Heart right ventricle (tissue), 16 donors: ENCODE data around the gene SLC26A9. TPM values are rescaled to one million over a fixed set of nuclear protein-coding genes. Genes with fewer than 3 reads are reported as not detected.

Experiments used
- ATAC-seq, 8 donors: fragments of 200-7000 bp; cut with Tn5 transposase; one replicate each; pipeline ENCODE4 v1.9.1; 2020; ENCODE audit warnings: mild to moderate bottlenecking in 8 of 8, moderate library complexity in 8 of 8, moderate number of reproducible peaks in 1 of 8
- DNase-seq, 2 donors: peaks; one replicate each; pipeline ENCODE4 v3.0.0-alpha.2; 2020
- H3K27ac ChIP-seq, 10 donors: fragments of 200-600 bp; sonication (generic) in 2 of 10; one replicate each; pipeline versions ENCODE4 v1.5.0 to v1.8.0; 2020 to 2022; ENCODE audit warnings: mild to moderate bottlenecking in 3 of 10
- H3K27me3 ChIP-seq, 7 donors: fragments of 200-600 bp; one replicate each; pipeline ENCODE4 v1.8.0; 2021 to 2022; ENCODE audit warnings: mild to moderate bottlenecking in 2 of 7
- H3K36me3 ChIP-seq, 9 donors: fragments of 200-600 bp; sonication (generic) in 1 of 9; one replicate each; pipeline versions ENCODE4 v1.5.0 to v1.8.0; 2020 to 2022; ENCODE audit warnings: mild to moderate bottlenecking in 2 of 9
- H3K4me1 ChIP-seq, 9 donors: fragments of 200-600 bp; sonication (generic) in 1 of 9; one replicate each; pipeline versions ENCODE4 v1.5.0 to v1.8.0; 2020 to 2022; ENCODE audit warnings: mild to moderate bottlenecking in 4 of 9
- H3K4me3 ChIP-seq, 10 donors: fragments of 200-600 bp; sonication (generic) in 2 of 10; one replicate each; pipeline versions ENCODE4 v1.5.0 to v1.8.0; 2020 to 2022; ENCODE audit warnings: mild to moderate bottlenecking in 7 of 10, moderate library complexity in 2 of 10
- H3K9me3 ChIP-seq, 11 donors: fragments of 200-600 bp in 10 of 11; sonication (generic) in 2 of 11; one replicate each; pipeline versions ENCODE4 v1.5.0 to v1.8.0; 2013 to 2022; ENCODE audit warnings: mild to moderate bottlenecking in 2 of 11, control low read depth in 1 of 11, moderate library complexity in 1 of 11
- WGBS, 2 donors: extraction: QIAGEN DNeasy Blood & Tissue Kit; methylation state at CpG; one replicate each; pipeline ENCODE4 v1.1.7; 2013; ENCODE audit warnings: inconsistent platforms in 1 of 2; 5-methylcytosine and 5-hydroxymethylcytosine counted together
- intact Hi-C, 10 donors: fragments of 100-400 bp; cut with DNase I; formaldehyde crosslinking; loops; one replicate each; pipeline versions ENCODE4 v1.11.1 to v1.14.2; 2022
- polyA plus RNA-seq, 2 donors: library from polyadenylated mRNA; stranded (reverse); fragments of 200-250 nt; gene quantifications; one replicate each; pipeline ENCODE4 v1.2.3, GENCODE V29; 2013
- total RNA-seq, 10 donors: library from RNA; stranded (reverse); fragmentation: NEBNext Ultra II Directional in 3 of 10; extraction: Animal tissue kit (Norgen Biotek cat#: 25700) in 3 of 10; gene quantifications; one replicate each; pipeline versions ENCODE4 v1.2.1 to v1.2.4, GENCODE V29; 2021 to 2023
- TF ChIP-seq, protein P1 (sequence below), 9 donors: fragments of 200-600 bp; sonication (generic) in 2 of 9; IDR thresholded peaks; one replicate each; pipeline versions ENCODE4 v1.5.0 to v1.8.0; 2021 to 2022; ENCODE audit warnings: antibody characterized with exemption in 9 of 9, mild to moderate bottlenecking in 5 of 9, moderate library complexity in 1 of 9
- donor health status: Arrhythmogenic right ventricular cardiomyopathy.
- donor health status: ischemic (EF 13 %, LVEDD 7.1; RV severe dilation, severe dysfunction).
- donor health status: healthy with polysubstance abuse.
- donor health status: DM: no; HTN: yes; CAD: no.
- donor health status: DM: no; HTN: no; CAD: no.
- donor health status: ischemic (EF 25% LVEDD 6.9; RV normal size, moderate dysfunction).
- donor health status: ischemic (EF 25% LVEDD 5.7; RV mildly dilated, moderate dysfunction).
- donor health status: healthy.
- donor health status: DM: yes; HTN: yes; CAD: no.
- donor health status: Ischemic cardiomyopathy.
- donor health status: ischemic (EF 35%, LVEDD 5.7; RV mildly dilated, moderate dysfunction).
- donor health status: nonischemic (EF 11% LVEDD 7.7; RV severe dilation, severe dysfunction).
- donor health status: DM: yes; HTN: yes; CAD: no.
- donor health status: PGD.
- donor health status: ischemic (EF 29% LVEDD 5.4; RV normal size, mild dysfunction).
- donor health status: nonischemic (EF 23%, LVEDD 6.1; RV moderate dilation, normal function).

The SLC26A9 gene
- total and polyA plus RNA-seq, 12 donors: 3.3 to 41.1 (median 12.7) TPM

DNA sequence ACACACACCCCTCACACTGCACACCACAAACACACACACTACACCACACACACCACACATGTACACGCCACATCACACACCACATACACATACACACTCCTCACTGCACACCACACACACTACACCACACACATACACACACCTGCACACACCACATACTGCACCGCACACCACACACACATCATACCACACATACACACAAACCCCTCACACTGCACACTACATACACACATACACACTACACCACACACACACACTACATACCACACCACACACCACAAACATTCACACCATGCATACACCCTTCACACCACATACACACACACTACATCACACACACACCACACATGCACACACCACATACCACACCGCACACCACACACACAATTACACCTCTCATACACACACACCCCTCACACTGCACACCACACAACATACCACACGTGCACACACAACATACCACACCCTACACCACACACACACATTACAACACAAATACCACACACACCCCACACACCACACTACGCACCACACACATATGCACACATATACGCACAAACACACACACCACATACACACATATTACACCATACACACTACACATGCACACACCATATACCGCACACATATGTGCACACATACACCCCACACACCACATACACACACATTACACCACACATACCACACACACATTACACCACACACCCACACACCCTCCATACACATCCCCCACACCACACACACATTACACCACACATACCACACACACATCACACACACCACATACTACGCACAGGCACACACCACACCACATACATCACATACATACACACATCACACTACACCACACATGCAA lies 30.3 kb upstream of the SLC26A9 start:
- Histone ChIP-seq H3K27me3 (no peaks in the 10 kb centered on the region), H3K4me1 (peaks cover 5 to 40% (median 27%) of the 10 kb centered on the region in 9 donors), H3K4me3 (no peak overlapping the region), H3K27ac (no peak overlapping the region), H3K9me3 (no peaks in the 10 kb centered on the region), H3K36me3 (no peaks in the 10 kb centered on the region)
- TF ChIP-seq, protein P1, sequence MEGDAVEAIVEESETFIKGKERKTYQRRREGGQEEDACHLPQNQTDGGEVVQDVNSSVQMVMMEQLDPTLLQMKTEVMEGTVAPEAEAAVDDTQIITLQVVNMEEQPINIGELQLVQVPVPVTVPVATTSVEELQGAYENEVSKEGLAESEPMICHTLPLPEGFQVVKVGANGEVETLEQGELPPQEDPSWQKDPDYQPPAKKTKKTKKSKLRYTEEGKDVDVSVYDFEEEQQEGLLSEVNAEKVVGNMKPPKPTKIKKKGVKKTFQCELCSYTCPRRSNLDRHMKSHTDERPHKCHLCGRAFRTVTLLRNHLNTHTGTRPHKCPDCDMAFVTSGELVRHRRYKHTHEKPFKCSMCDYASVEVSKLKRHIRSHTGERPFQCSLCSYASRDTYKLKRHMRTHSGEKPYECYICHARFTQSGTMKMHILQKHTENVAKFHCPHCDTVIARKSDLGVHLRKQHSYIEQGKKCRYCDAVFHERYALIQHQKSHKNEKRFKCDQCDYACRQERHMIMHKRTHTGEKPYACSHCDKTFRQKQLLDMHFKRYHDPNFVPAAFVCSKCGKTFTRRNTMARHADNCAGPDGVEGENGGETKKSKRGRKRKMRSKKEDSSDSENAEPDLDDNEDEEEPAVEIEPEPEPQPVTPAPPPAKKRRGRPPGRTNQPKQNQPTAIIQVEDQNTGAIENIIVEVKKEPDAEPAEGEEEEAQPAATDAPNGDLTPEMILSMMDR (IDR thresholded peaks at IDR 0.05): no peak
- no peak for DNase-seq
- 96 to 97% methylated on average over 8 of the region's 8 CpGs for WGBS, 2 donors
- intact Hi-C loops: loop anchor here in 3 of 10 donors (5.0 to 10.0 kb wide), 3 partner anchors 46 to 299 kb away; no protein-coding TSS in a partner anchor
- ATAC-seq: no peak

DNA sequence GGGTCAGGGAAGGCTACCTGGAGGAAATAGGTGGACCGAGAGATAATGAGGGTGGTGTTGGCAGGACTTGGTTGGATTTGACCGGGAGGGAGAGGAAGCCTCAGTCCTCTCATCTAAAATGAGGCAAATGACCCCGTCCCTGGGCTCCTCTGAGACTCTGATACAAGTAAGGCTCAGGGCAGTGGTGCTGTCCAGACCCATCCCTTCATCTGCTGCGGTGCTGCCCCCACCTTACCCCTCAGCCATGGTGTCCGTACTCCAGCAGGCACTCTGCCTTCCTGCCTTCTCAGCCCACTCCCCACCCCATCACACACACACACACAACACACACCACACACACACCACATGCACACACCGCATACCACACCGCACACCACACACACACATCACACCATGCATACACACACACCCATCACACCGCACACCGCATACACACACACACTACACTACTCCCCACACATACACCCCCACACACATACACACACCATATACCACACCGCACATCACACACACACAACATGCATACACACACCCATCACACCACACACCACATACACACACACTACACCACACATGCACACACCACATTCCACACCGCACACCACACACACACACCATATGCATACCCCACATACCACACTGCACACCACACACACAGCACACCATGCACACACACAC lies 29.4 kb upstream of the SLC26A9 start:
- Histone ChIP-seq H3K9me3 (no peaks in the 10 kb centered on the region), H3K27me3 (no peaks in the 10 kb centered on the region), H3K36me3 (no peaks in the 10 kb centered on the region), H3K4me3 (no peak overlapping the region), H3K4me1 (peaks cover 5 to 40% (median 27%) of the 10 kb centered on the region in 9 donors), H3K27ac (peak overlapping the region in 3 of 10 donors; percentile 2 to 60 (median 30))
- WGBS, 2 donors: 68 to 73% methylated on average over 11 of the region's 11 CpGs
- intact Hi-C loops: loop anchor here in 3 of 10 donors (5.0 to 10.0 kb wide), 3 partner anchors 45 to 298 kb away; no protein-coding TSS in a partner anchor
- ATAC-seq (no peak), DNase-seq (no peak)
- TF ChIP-seq, protein P1 (IDR thresholded peaks at IDR 0.05): no peak

DNA sequence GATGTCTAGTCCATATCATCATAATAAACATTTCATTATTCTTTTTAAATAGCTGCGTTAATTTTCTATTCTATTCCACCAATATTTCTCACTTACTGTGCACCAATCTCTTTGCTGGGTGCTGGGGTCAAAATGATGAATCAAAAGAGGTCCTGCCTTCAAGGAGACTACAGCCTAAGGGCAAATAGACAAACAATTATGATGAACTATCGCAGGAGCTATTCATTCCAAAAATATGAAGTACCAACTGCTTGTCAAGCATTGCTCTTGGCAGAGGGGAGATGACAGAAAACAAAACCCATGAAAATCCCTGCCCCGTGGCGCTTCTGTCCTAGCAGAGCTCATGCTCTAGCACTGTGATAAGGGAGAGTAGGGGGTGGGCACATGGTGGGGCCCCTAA lies 28.8 kb upstream of the SLC26A9 start:
- TF ChIP-seq, protein P1 (IDR thresholded peaks at IDR 0.05): no peak
- Histone ChIP-seq H3K36me3 (no peaks in the 10 kb centered on the region), H3K4me3 (no peak overlapping the region), H3K27ac (peak overlapping the region in 3 of 10 donors; percentile 2 to 60 (median 30)), H3K9me3 (no peaks in the 10 kb centered on the region), H3K27me3 (no peaks in the 10 kb centered on the region), H3K4me1 (peaks cover 5 to 38% (median 22%) of the 10 kb centered on the region in 9 donors)
- intact Hi-C loops: loop anchor here in 3 of 10 donors (5.0 to 10.0 kb wide), 3 partner anchors 45 to 297 kb away; no protein-coding TSS in a partner anchor
- DNase-seq: no peak
- ATAC-seq: no peak
- WGBS, 2 donors: 59 to 62% methylated on average over 4 of the region's 4 CpGs

DNA sequence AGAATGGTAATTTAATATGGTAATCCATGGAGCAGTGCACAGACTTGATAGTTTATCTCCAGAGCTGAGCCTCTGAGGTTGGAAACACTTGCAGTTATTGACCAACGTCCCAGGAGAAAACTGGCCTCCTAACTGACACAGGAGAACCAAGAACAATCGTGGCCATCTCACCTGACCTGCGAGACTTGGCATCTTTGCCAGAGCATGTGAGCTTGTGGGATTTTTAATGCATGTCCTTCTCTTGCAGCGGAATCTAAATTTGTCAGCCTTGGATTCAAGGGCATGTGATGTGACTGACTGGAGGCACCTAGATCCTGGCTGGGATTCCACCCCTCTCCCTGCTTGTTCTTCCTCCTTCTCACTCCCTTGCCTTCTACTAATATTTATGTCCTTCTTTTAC lies 27.8 kb upstream of the SLC26A9 start:
- no peaks in the 10 kb centered on the region for H3K36me3 ChIP-seq
- no peaks in the 10 kb centered on the region for H3K27me3 ChIP-seq
- H3K4me3 ChIP-seq: no peak overlapping the region
- TF ChIP-seq, protein P1 (IDR thresholded peaks at IDR 0.05): no peak
- no peaks in the 10 kb centered on the region for H3K9me3 ChIP-seq
- WGBS, 2 donors: 44 to 61% methylated on average over 4 of the region's 4 CpGs
- ATAC-seq: no peak
- peak overlapping the region in 2 of 10 donors; percentile 7 to 28 for H3K27ac ChIP-seq
- intact Hi-C loops: loop anchor here in 3 of 10 donors (5.0 to 10.0 kb wide), 3 partner anchors 44 to 296 kb away; no protein-coding TSS in a partner anchor
- DNase-seq: no peak
- H3K4me1 ChIP-seq: peaks cover 5 to 30% (median 14%) of the 10 kb centered on the region in 9 donors
